ENCODE measurements around the gene STXBP6.

The STXBP6 gene

DNA sequence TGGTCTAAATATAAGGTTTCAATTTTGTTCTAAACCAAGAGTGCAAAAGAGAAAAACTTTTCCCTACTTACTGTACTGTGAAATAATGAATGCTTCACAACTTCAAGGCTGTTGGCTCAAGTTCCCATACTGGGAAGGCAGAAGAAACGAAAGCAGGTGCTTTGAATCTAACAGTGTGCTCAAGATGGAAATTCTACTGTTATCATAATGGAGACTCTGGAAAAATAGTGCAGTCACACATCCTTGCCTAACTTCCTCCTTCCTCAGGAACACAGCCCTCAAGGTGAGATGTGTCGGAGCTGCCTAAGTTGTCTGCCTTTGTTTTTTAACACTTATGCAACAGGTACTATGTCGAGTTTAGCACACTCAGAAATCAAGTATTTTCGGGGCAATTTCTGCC lies 131.1 kb downstream of the STXBP6 start:
- TF ChIP-seq, protein P1, sequence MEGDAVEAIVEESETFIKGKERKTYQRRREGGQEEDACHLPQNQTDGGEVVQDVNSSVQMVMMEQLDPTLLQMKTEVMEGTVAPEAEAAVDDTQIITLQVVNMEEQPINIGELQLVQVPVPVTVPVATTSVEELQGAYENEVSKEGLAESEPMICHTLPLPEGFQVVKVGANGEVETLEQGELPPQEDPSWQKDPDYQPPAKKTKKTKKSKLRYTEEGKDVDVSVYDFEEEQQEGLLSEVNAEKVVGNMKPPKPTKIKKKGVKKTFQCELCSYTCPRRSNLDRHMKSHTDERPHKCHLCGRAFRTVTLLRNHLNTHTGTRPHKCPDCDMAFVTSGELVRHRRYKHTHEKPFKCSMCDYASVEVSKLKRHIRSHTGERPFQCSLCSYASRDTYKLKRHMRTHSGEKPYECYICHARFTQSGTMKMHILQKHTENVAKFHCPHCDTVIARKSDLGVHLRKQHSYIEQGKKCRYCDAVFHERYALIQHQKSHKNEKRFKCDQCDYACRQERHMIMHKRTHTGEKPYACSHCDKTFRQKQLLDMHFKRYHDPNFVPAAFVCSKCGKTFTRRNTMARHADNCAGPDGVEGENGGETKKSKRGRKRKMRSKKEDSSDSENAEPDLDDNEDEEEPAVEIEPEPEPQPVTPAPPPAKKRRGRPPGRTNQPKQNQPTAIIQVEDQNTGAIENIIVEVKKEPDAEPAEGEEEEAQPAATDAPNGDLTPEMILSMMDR (IDR thresholded peaks at IDR 0.05; ENCODE audit: insufficient read depth, missing control alignments), result no peak
- FAIRE-seq, result no peak
- no peak for DNase-seq (ENCODE audit: insufficient read length, low spot score)

DNA sequence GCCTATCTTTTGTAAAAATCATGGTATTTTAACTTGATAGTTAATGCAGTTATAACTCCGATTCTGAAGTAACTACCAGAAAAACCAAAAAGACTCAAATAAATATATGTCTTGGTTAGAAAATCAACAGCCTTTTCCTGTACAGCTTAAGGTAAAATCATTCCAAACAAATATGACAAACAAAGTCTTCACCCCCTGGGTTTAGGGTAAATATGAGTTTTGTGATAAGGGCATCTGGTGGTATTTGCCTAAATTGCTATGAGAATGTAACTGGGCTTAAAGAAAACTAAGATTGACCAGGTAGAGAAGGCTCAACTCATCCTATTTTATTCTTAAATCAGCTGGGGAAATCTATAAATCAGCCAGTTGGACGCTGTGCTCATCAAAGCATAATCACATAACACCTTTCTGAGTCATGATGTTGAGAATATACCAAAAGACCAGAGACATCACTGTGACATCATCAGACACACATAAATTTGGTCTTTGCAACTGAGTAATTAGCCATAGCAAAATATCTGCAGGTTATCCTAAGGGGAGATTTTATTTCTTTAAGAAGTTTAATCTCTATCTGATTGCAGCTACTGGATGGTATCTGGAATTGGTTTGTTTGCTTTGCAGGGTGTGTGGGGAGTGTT lies 133.9 kb downstream of the STXBP6 start:
- FAIRE-seq (no peak), DNase-seq (ENCODE audit: insufficient read length, low spot score) (no peak)
- TF ChIP-seq, protein P1 (IDR thresholded peaks at IDR 0.05; ENCODE audit: insufficient read depth, missing control alignments), result no peak

DNA sequence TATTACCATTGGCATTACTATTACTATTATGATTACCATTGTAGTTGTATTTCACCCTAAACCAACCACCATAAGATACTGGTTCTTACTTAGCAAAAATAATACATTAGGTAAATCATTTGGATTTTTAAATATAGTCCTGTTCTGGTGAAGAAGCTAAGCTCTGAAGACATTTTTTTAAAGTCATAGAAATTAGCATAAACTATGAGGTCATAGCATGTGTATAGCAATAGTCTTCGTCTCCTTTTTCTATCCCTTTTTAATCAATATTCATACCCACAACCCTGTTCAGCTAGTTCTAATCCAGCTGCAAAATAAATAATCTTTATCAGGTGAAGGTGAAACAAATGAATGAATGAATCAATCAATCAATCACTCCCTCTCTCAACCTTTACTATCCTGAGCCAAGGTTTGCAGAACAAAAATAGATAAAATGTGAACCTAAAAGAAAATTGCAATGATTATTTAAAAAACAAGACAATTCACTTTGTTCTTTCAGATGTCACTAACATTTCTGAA lies 134.5 kb downstream of the STXBP6 start:
- DNase-seq (ENCODE audit: insufficient read length, low spot score) (no peak), FAIRE-seq (no peak)
- TF ChIP-seq, protein P1 (IDR thresholded peaks at IDR 0.05; ENCODE audit: insufficient read depth, missing control alignments), result no peak

DNA sequence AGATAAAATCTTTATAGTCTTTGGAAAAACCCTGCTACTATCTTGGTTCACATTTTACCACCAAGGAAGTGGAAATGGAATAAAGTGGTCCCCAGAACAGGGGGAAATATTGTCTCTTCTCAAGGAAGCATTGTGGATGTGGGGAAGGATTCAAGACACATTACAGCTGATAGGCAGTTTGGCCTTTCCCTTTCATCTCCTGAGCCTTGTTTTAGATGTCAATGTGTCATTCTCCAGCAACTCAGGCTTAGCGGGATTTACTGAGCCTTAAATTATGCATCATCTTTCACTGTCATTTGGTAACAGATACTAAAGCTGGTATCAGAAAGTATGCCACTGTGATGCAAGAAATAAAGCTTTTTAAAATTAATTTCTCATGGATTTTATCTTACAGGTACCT lies 136.2 kb downstream of the STXBP6 start:
- no peak for FAIRE-seq
- no peak for DNase-seq (ENCODE audit: insufficient read length, low spot score)

DNA sequence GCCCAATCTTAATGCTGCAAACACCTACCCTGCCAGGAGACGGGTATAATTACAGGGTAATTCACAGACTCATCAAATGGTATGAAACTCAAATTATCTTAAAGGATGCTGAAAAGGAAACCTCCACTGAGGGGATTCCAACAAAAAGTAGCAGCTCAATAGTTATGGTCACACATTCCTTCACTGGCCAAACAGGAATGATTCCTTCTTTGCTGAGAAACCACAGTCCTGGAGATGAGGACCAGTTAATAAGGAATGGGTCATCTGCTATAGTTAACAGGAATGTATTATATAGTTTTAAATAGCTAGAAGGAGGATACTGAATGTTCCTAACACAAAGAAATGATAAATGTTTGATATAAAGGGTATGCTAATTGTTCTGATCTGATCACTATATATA lies 136.9 kb downstream of the STXBP6 start:
- TF ChIP-seq, protein P1 (IDR thresholded peaks at IDR 0.05; ENCODE audit: insufficient read depth, missing control alignments), result no peak
- FAIRE-seq (no peak), DNase-seq (ENCODE audit: insufficient read length, low spot score) (no peak)

More for the DNA sequence above, 136.2 kb downstream of the STXBP6 start:
- TF ChIP-seq, protein P1 (IDR thresholded peaks at IDR 0.05; ENCODE audit: insufficient read depth, missing control alignments), result no peak

DNA sequence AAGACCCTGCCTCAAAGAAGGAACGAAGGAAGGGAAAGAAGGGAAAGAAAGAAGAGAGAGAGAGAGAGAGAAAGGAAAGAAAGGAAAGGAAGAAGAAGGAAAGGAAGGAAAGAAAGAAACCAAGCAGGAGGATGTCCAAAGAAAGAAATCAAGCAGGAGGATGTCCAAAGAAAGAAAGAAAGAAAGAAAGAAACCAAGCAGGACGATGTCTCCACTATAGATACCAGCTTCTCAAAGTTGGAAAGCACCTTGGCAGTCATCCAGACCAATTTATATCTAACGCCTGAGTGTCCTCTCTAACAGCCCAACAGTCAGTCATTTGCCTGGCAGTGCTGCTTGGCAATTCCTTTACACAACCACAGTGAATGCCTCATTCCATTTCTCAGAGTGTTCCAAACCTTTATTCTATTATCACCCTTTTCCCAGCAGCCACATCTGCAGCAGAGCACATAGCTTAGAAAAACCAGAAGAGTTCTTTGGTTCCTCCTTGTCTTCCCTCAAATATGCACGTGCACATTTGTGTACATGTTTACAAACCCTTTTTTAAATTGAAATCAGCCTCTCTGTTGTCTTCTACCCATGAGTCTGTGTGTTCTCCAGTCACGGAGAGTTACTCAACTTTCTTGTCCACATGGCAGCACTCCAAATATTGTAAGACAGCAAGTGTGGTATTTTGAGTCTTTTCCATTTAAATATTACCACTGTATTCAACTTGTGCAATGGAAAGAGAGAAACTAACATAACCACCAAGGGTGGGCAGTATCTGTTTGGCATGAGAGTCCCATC lies 138.4 kb downstream of the STXBP6 start:
- FAIRE-seq, result no peak
- DNase-seq (ENCODE audit: insufficient read length, low spot score), result no peak
- TF ChIP-seq, protein P1 (IDR thresholded peaks at IDR 0.05; ENCODE audit: insufficient read depth, missing control alignments), result no peak

Data from D721Med (cell line).